HCT116 (cell line): Measurements from ENCODE around the gene FITM1.

Source experiments
- CBX3 ChIP-seq: IDR thresholded peaks from 2 replicates; pipeline ENCODE4 v1.6.1; 2012; ENCODE audit warnings: low read depth
- EZH2 ChIP-seq: fragments of 200-600 bp; sonication (generic); IDR thresholded peaks from 2 replicates; pipeline ENCODE4 v1.6.1; 2017; ENCODE audit warnings: antibody characterized with exemption, mixed run types
- POLR2A ChIP-seq: IDR thresholded peaks from 2 replicates; pipeline ENCODE4 v1.7.0; 2011; ENCODE audit warnings: borderline replicate concordance; ENCODE audit not compliant: insufficient read depth, insufficient read length; ENCODE audit errors: extremely low read depth
- ZNF274 ChIP-seq: fragments of 200-500 bp; sonication (Bioruptor generic); IDR thresholded peaks from 2 replicates; pipeline ENCODE4 v1.6.1; 2014; ENCODE audit warnings: mild to moderate bottlenecking, low read depth, low read length, inconsistent platforms
- TF ChIP-seq, protein P1 (sequence below), 3 experiments: fragments of 200-600 bp in 1 of 3; sonication (generic) in 1 of 3; IDR thresholded peaks in 2 of 3; conservative IDR thresholded peaks in 1 of 3; 2 replicates each; pipeline ENCODE4 v1.5.1; 2012 to 2017; ENCODE audit warnings: low read depth in 2 of 3, low read length in 2 of 3, antibody characterized with exemption in 1 of 3, borderline replicate concordance in 1 of 3, control low read depth in 1 of 3, mild to moderate bottlenecking in 1 of 3, mixed read lengths in 1 of 3, mixed run types in 1 of 3, moderate library complexity in 1 of 3; ENCODE audit not compliant: insufficient read depth in 1 of 3
- TF ChIP-seq, protein P2 (sequence below): IDR thresholded peaks from 2 replicates; pipeline ENCODE4 v1.6.1; 2012

DNA sequence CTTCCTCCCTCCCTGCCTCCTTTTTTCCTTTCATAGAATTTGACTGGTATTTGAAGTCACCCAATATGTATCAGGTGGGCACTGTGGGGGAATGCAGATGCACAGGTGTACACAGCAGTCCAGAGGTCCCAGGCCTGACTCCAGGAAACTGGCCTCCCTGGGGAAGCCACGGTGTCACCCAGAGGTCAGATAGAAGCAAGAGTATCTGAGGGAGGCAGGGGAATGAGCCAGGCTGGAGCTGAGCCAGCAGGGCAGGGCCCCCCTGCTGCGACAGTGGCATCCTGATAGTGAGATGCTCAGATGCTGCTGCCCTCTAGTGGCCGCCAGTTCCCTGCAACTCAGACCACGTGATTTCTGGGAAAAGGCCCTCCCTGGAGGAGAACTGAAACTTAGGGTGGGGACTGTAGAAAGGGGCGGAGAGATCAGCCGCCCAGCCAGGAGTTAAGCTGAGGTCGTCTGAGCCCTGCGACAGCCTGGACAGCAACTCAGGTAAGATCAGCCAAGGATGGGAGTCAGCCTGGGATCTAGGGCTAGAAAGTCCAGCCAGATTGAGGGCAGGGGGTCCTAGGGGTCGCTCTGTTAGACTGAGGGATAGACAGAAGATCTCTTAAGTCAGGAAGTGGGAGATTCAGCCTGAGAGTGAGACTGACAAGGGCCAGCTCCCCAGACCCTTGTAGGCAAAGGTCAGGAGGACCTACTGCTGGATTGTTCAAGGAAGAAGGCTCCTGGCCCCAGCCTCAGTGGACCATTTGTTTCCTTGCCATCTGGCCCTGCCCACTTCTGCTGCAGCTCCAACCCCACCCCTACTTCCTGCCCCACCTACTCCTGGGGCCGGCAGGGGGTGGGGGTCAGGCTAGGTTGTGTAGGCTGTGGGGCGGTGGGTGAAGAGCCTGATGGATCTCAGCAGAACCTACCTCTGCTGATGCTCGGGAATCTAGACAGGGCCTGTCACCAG lies 30.7 kb downstream of the FITM1 start, which contains the start of gene IRF9:
- peak; percentile 53 for TF ChIP-seq POLR2A
- TF ChIP-seq, protein P1, sequence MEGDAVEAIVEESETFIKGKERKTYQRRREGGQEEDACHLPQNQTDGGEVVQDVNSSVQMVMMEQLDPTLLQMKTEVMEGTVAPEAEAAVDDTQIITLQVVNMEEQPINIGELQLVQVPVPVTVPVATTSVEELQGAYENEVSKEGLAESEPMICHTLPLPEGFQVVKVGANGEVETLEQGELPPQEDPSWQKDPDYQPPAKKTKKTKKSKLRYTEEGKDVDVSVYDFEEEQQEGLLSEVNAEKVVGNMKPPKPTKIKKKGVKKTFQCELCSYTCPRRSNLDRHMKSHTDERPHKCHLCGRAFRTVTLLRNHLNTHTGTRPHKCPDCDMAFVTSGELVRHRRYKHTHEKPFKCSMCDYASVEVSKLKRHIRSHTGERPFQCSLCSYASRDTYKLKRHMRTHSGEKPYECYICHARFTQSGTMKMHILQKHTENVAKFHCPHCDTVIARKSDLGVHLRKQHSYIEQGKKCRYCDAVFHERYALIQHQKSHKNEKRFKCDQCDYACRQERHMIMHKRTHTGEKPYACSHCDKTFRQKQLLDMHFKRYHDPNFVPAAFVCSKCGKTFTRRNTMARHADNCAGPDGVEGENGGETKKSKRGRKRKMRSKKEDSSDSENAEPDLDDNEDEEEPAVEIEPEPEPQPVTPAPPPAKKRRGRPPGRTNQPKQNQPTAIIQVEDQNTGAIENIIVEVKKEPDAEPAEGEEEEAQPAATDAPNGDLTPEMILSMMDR (IDR thresholded peaks at IDR 0.05 in 2 of 3, conservative IDR thresholded peaks at IDR 0.05 in 1 of 3; ENCODE audit: borderline replicate concordance in 1 of 3, insufficient read depth in 1 of 3, low read depth in 2 of 3, low read length in 2 of 3), result peak; percentile 77 to 94 (median 87)
- TF ChIP-seq, protein P2, sequence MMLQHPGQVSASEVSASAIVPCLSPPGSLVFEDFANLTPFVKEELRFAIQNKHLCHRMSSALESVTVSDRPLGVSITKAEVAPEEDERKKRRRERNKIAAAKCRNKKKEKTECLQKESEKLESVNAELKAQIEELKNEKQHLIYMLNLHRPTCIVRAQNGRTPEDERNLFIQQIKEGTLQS, result no peak
- TF ChIP-seq EZH2, result no peak
- TF ChIP-seq ZNF274, result no peak
- TF ChIP-seq CBX3, result 0 out of 2 replicates have a peak, but pooled peaks have one; percentile 56
